Gastrocnemius medialis (tissue), 4 donors: ENCODE measurements around the gene PPCDC.

ENCODE experiments used
- CTCF ChIP-seq, 5 experiments: fragments of 450-650 bp in 3 of 5; fragments of 200-600 bp in 2 of 5; sonication (generic) in 2 of 5; IDR thresholded peaks in 4 of 5; conservative IDR thresholded peaks in 1 of 5; 1 replicate in 4 of 5; 2 replicates in 1 of 5; pipeline ENCODE4 v1.5.1; 2016 to 2019; ENCODE audit warnings: antibody characterized with exemption in 5 of 5, mild to moderate bottlenecking in 3 of 5, moderate library complexity in 3 of 5
- POLR2A ChIP-seq, 2 donors: fragments of 450-650 bp; IDR thresholded peaks; one replicate each; pipeline ENCODE4 v1.6.1; 2017; ENCODE audit warnings: antibody characterized with exemption in 2 of 2, mild to moderate bottlenecking in 2 of 2, moderate library complexity in 2 of 2

GRCh38 chr15:74978077-74978476 lies 45.3 kb upstream of the PPCDC start:
- TF ChIP-seq CTCF (IDR thresholded peaks at IDR 0.05 in 4 of 5, conservative IDR thresholded peaks at IDR 0.05 in 1 of 5), result no peak
- TF ChIP-seq POLR2A (IDR thresholded peaks at IDR 0.05), result no peak
